H9 (cell line): ENCODE measurements around the gene SMYD4. TPM values are rescaled to one million over a fixed set of nuclear protein-coding genes. Genes with fewer than 3 reads are reported as not detected.

Experiments used
- DNase-seq: peaks from one replicate; pipeline ENCODE4 v3.0.0-alpha.2; 2017
- H2AFZ ChIP-seq: one replicate; pipeline ENCODE4 v1.6.1; 2013; ENCODE audit warnings: mild to moderate bottlenecking, low read length, control low read depth, moderate library complexity
- H2AK5ac ChIP-seq: 2 replicates; pipeline ENCODE4 v1.6.1; 2013; ENCODE audit warnings: low read length, control low read depth, mixed read lengths; ENCODE audit not compliant: insufficient read length
- H2BK120ac ChIP-seq: one replicate; pipeline ENCODE4 v1.6.1; 2013; ENCODE audit warnings: low read depth, mild to moderate bottlenecking, low read length, control low read depth, inconsistent platforms; ENCODE audit not compliant: poor library complexity, severe bottlenecking
- H2BK12ac ChIP-seq: 2 replicates; pipeline ENCODE4 v1.6.1; 2013; ENCODE audit warnings: low read length, control low read depth, mixed read lengths, low read depth; ENCODE audit not compliant: insufficient read length
- H2BK15ac ChIP-seq: 2 replicates; pipeline ENCODE4 v1.6.1; 2013; ENCODE audit warnings: low read depth, low read length, control low read depth
- H2BK20ac ChIP-seq: one replicate; pipeline ENCODE4 v1.6.1; 2013; ENCODE audit warnings: low read depth, mild to moderate bottlenecking, low read length, control low read depth, inconsistent platforms; ENCODE audit not compliant: poor library complexity, severe bottlenecking
- H2BK5ac ChIP-seq: 2 replicates; pipeline ENCODE4 v1.6.1; 2013; ENCODE audit warnings: low read length, control low read depth, mixed read lengths; ENCODE audit not compliant: insufficient read length
- H3K14ac ChIP-seq: 2 replicates; pipeline ENCODE4 v1.6.1; 2013; ENCODE audit warnings: low read length, control low read depth; ENCODE audit not compliant: insufficient read depth
- H3K18ac ChIP-seq: 2 replicates; pipeline ENCODE4 v1.6.1; 2013; ENCODE audit warnings: low read depth, mild to moderate bottlenecking, mixed read lengths, low read length, control low read depth; ENCODE audit not compliant: insufficient read length
- H3K23ac ChIP-seq: 2 replicates; pipeline ENCODE4 v1.6.1; 2013; ENCODE audit warnings: low read length, control low read depth, mixed read lengths, low read depth; ENCODE audit not compliant: insufficient read length
- H3K23me2 ChIP-seq: 2 replicates; pipeline ENCODE4 v1.6.1; 2013; ENCODE audit warnings: low read depth, mild to moderate bottlenecking, mixed read lengths, low read length, control low read depth; ENCODE audit not compliant: insufficient read length, poor library complexity, severe bottlenecking
- H3K27ac ChIP-seq: 2 replicates; pipeline ENCODE4 v1.5.1; 2013; ENCODE audit warnings: low read length, control low read depth, mixed read lengths, low read depth; ENCODE audit not compliant: insufficient read length
- H3K27me3 ChIP-seq: 2 replicates; pipeline ENCODE4 v1.6.1; 2013; ENCODE audit warnings: low read length, control low read depth, inconsistent platforms; ENCODE audit not compliant: insufficient read depth
- H3K4ac ChIP-seq: 2 replicates; pipeline ENCODE4 v1.6.1; 2013; ENCODE audit warnings: low read depth, mild to moderate bottlenecking, control low read depth, inconsistent platforms, low read length, moderate library complexity
- H3K4me1 ChIP-seq: 2 replicates; pipeline ENCODE4 v1.6.1; 2013; ENCODE audit warnings: low read length, control low read depth, inconsistent platforms; ENCODE audit not compliant: insufficient read depth
- H3K4me2 ChIP-seq: 2 replicates; pipeline ENCODE4 v1.6.1; 2013; ENCODE audit warnings: low read length, control low read depth, mixed read lengths; ENCODE audit not compliant: insufficient read length, insufficient read depth
- H3K56ac ChIP-seq: 2 replicates; pipeline ENCODE4 v1.6.1; 2013; ENCODE audit warnings: low read depth, mild to moderate bottlenecking, mixed read lengths, low read length, control low read depth; ENCODE audit not compliant: insufficient read length
- H3K79me1 ChIP-seq: 2 replicates; pipeline ENCODE4 v1.6.1; 2013; ENCODE audit warnings: low read depth, mild to moderate bottlenecking, moderate library complexity, low read length, control low read depth, inconsistent platforms; ENCODE audit not compliant: insufficient read depth, poor library complexity, severe bottlenecking
- H3K79me2 ChIP-seq: 2 replicates; pipeline ENCODE4 v1.6.1; 2013; ENCODE audit warnings: low read length, control low read depth, inconsistent platforms; ENCODE audit not compliant: insufficient read depth
- H3K9ac ChIP-seq: 2 replicates; pipeline ENCODE4 v1.6.1; 2013; ENCODE audit warnings: low read length, control low read depth, mixed read lengths; ENCODE audit not compliant: insufficient read length; ENCODE audit errors: extremely low read depth
- H3K9me3 ChIP-seq: one replicate; pipeline ENCODE4 v1.6.1; 2013; ENCODE audit warnings: low read depth, low read length, inconsistent platforms; ENCODE audit not compliant: control insufficient read depth
- H3T11ph ChIP-seq: one replicate; pipeline ENCODE4 v1.6.1; 2013; ENCODE audit warnings: mild to moderate bottlenecking, low read length, control low read depth, inconsistent platforms
- H4K20me1 ChIP-seq: one replicate; pipeline ENCODE4 v1.6.1; 2013; ENCODE audit not compliant: control insufficient read depth, insufficient read length, insufficient read depth
- H4K5ac ChIP-seq: 2 replicates; pipeline ENCODE4 v1.6.1; 2013; ENCODE audit warnings: low read depth, mild to moderate bottlenecking, mixed read lengths, low read length, control low read depth; ENCODE audit not compliant: insufficient read length
- H4K8ac ChIP-seq: replicated peaks from 2 replicates; pipeline ENCODE4 v1.6.1; 2013; ENCODE audit warnings: low read length, control low read depth, mixed read lengths, low read depth; ENCODE audit not compliant: insufficient read length
- H4K91ac ChIP-seq: 2 replicates; pipeline ENCODE4 v1.6.1; 2013; ENCODE audit warnings: low read depth, mild to moderate bottlenecking, moderate library complexity, mixed read lengths, low read length, control low read depth; ENCODE audit not compliant: insufficient read length
- H3K27ac Mint-ChIP-seq, 3 experiments: 2 replicates in 2 of 3; 3 replicates in 1 of 3; pipeline ENCODE4 v1.8.0; 2020 to 2021; ENCODE audit warnings: mixed read lengths in 3 of 3, mild to moderate bottlenecking in 1 of 3, moderate library complexity in 1 of 3
- H3K27me3 Mint-ChIP-seq: 2 replicates; pipeline ENCODE4 v1.8.0; 2021; ENCODE audit warnings: low read depth, mild to moderate bottlenecking, moderate library complexity, mixed read lengths
- H3K36me3 Mint-ChIP-seq, 3 experiments: 2 replicates in 2 of 3; 3 replicates in 1 of 3; pipeline ENCODE4 v1.8.0; 2020 to 2021; ENCODE audit warnings: low read depth in 3 of 3, mixed read lengths in 3 of 3; ENCODE audit not compliant: insufficient read depth in 1 of 3
- H3K4me1 Mint-ChIP-seq, 2 experiments: 2 replicates each; pipeline ENCODE4 v1.8.0; 2020; ENCODE audit warnings: mixed read lengths in 2 of 2
- H3K4me3 Mint-ChIP-seq, 2 experiments: 2 replicates in 1 of 2; 3 replicates in 1 of 2; pipeline ENCODE4 v1.8.0; 2020 to 2021; ENCODE audit warnings: mild to moderate bottlenecking in 2 of 2, mixed read lengths in 2 of 2, moderate library complexity in 1 of 2
- H3K9me3 Mint-ChIP-seq, 2 experiments: 2 replicates in 1 of 2; 3 replicates in 1 of 2; pipeline ENCODE4 v1.8.0; 2020; ENCODE audit warnings: mild to moderate bottlenecking in 2 of 2, mixed read lengths in 2 of 2, moderate library complexity in 1 of 2
- CTCF ChIP-seq: fragments of 200-600 bp; sonication (generic); conservative IDR thresholded peaks from 3 replicates; pipeline ENCODE4 v1.8.0; 2021; ENCODE audit warnings: antibody characterized with exemption, mild to moderate bottlenecking
- WGBS: extraction: QIAGEN DNeasy Blood & Tissue Kit; methylation state at CpG from one replicate; pipeline ENCODE4 v1.1.7; 2013; ENCODE audit warnings: missing lambda C conversion rate, low lambda C conversion rate, mixed read lengths; ENCODE audit not compliant: insufficient read length; ENCODE audit errors: extremely low coverage; 5-methylcytosine and 5-hydroxymethylcytosine counted together
- total RNA-seq: library from RNA; stranded (reverse); gene quantifications from 2 replicates; pipeline ENCODE4 v1.2.1, GENCODE V29; 2021

The SMYD4 gene
- total RNA-seq, 1 experiment from 2014 or later, result 28.8 TPM

GRCh38 chr17:1807890-1808289 is 21.8 kb downstream of the SMYD4 start:
- H3K9ac ChIP-seq, result no peak overlapping the region
- H3K23me2 ChIP-seq, result no peaks in the 10 kb centered on the region
- no peak overlapping the region for H3K23ac ChIP-seq
- Mint-ChIP-seq H3K9me3 (no peaks in the 10 kb centered on the region), H3K27me3 (no peaks in the 10 kb centered on the region), H3K36me3 (peaks cover 13 to 57% (median 40%) of the 10 kb centered on the region in 3 experiments), H3K4me1 (no peaks in the 10 kb centered on the region), H3K4me3 (no peak overlapping the region), H3K27ac (no peak overlapping the region)
- DNase-seq, result no peak
- H4K8ac ChIP-seq, result no peak overlapping the region
- no peaks in the 10 kb centered on the region for H3K27me3 ChIP-seq
- H3K14ac ChIP-seq, result no peak overlapping the region
- H2BK5ac ChIP-seq, result no peak overlapping the region
- H3K27ac ChIP-seq, result no peak overlapping the region
- no peak for TF ChIP-seq CTCF
- H2BK12ac ChIP-seq, result no peak overlapping the region
- no peak overlapping the region for H3K56ac ChIP-seq
- H2AK5ac ChIP-seq, result no peak overlapping the region
- H3K4me2 ChIP-seq, result no peak overlapping the region
- H3K18ac ChIP-seq, result no peak overlapping the region
- H4K20me1 ChIP-seq, result no peaks in the 10 kb centered on the region
- no peak overlapping the region for H3T11ph ChIP-seq
- H3K4me1 ChIP-seq, result no peaks in the 10 kb centered on the region
- no peak overlapping the region for H4K5ac ChIP-seq
- no peak overlapping the region for H2BK120ac ChIP-seq
- no CpG with 5 or more reads among the region's 6 CpGs for WGBS
- H3K79me1 ChIP-seq, result peaks cover 3% of the 10 kb centered on the region
- H2BK20ac ChIP-seq, result no peak overlapping the region
- H3K9me3 ChIP-seq, result no peaks in the 10 kb centered on the region
- H2AFZ ChIP-seq, result no peak overlapping the region
- no peak overlapping the region for H4K91ac ChIP-seq
- no peak overlapping the region for H3K4ac ChIP-seq
- no peaks in the 10 kb centered on the region for H3K79me2 ChIP-seq
- H2BK15ac ChIP-seq, result no peak overlapping the region
